ENCODE results near the gene NR5A1.

The NR5A1 gene

GRCh38 chr9:124479371-124479770 is 27.8 kb downstream of the NR5A1 start:
- DNase-seq = no peak

GRCh38 chr9:124478354-124478753 is 28.8 kb downstream of the NR5A1 start:
- no peak for DNase-seq

GRCh38 chr9:124477648-124478285 is 29.4 kb downstream of the NR5A1 start:
- no peak for DNase-seq

DNA sequence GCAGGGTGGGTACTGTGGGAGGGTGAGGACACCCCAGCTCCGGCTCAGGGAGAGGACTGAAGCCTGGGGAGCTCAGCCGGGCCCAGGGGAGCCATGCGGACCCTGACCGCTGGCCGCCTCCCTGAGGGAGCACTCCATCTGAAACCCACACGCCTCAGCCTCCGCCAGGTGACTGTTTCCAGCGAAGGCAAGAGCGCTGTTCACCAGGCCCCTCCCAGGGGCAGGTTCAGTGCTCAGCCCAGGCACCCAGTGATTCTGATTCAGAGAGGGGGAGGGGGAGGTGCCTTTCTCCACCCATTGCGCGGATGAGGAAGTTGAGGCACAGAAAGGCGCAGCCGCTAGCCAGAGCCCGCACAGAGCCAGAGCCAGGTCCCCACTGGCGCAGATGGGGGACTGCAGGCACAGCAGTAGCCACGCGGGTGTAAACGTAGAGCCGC is 30.0 kb downstream of the NR5A1 start:
- DNase-seq = peak; percentile 8

DNA sequence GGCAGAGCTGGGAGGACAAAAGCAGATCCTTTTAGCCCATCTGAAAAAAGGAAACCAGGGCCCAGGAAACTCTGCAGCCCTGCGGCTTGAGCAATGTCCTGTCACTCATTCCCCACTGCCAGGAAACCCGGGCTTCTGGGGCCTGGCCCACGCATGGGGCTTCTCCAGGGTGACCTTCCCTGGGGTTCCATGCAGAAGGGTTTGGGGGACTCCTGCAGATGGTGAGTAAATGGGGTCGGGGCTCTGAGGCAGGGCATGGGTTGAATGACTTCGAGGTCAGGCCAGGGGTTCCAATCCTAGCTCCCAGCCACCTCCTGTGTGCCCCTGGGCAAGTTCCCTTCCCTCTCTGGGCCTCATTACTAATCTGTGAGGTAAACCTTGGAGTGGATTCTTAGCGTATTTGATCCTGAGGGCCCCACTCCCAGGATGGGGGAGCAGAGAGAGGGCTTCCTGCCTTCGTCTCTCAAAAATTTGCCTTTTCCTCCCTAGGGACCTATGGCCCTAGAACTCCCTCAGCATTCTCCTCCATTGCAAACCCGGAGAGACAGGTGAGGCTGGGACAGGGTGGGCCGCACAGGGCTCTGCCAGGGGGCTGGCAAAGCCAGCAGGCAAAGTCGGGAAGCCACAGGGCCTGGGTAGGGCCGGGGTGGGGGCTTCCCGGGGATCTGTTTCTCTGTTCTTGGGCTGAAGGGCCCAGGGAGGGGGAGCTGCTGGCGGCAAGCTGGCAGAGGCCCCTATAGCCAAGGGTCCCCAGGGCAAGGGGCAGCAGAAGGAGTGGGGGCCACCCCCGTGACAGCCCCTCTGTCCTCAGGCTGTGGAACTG is 31.1 kb downstream of the NR5A1 start:
- peak; percentile 7 for DNase-seq

DNA sequence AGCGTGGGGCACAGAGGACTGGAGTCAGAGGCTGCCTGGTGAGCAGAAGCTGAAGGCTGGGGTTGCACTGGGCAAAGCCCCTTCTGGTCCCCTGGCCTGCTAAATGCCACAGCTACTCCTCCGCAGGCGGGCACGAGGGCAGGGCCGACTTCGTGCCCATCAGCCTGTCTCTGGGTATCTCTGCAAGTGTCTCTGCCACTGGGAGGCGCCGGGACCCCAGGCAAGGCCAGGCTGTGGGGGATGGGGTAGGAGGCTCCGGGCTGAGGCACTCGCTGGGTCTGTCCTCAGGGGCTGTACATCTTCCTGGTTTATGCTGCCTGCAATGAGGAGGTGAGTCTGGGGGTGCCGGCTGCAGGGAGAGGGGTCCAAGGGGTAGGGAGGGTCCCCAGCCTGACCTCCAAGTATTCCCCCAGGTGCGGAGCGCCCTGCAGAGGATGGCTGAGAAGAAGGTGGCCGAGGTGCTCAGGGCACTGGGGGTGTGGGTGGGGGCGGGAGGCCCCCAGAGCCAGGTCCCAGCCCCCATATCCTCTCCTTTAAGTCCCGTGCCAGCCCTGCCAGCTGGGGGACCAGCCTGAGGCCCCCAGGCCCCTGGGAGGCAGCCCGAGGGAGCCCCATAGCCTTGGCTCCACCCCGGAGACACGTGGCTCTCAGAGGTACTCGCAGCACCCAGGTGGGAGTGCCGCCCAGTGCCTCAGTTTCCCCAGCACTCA is 31.9 kb downstream of the NR5A1 start:
- no peak for DNase-seq

DNA sequence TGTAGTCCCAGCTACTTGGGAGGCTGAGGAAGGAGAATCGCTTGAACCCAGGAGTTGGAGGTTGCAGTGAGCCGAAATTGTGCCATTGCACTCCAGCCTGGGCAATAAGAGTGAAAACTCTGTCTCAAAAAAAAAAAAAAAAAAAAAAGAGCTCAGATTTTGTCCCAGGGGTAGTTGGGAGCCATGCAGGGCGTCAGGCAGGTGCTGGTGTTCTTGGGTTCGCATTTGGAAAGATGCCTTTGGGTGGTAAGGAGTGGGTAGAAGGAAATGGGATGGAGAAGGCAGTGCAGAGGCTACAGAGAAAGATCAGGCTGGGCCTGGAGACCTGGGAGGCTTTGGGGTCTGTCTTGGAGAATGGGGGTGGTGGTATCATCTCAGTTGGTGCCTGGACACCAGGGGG is 33.0 kb downstream of the NR5A1 start:
- DNase-seq = no peak

- DNase-seq = no peak
Observed at GRCh38 chr9:124473310-124473709, 33.9 kb downstream of the NR5A1 start.

- DNase-seq = no peak
Observed at GRCh38 chr9:124472770-124473169, 34.4 kb downstream of the NR5A1 start.

DNA sequence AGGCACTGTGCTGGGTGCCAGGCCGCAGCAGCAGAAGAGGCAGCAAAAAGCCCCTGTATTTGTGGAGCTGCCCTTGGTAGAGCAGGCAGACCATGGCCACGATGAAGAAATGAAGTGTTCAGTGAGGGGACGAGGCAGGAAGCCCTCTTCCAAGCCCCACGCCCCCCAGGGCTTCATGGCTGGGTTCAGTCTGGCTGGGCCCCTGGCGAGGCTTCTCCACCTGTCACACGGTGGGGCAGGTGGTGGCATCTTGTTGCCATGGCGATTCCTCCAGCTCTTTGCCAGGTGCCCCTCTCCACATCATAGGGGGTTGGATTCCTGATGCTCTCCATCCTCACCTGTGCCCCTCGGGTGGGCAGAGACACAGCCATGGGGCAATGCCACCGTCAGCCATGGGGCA is 35.4 kb downstream of the NR5A1 start:
- DNase-seq = no peak

DNA sequence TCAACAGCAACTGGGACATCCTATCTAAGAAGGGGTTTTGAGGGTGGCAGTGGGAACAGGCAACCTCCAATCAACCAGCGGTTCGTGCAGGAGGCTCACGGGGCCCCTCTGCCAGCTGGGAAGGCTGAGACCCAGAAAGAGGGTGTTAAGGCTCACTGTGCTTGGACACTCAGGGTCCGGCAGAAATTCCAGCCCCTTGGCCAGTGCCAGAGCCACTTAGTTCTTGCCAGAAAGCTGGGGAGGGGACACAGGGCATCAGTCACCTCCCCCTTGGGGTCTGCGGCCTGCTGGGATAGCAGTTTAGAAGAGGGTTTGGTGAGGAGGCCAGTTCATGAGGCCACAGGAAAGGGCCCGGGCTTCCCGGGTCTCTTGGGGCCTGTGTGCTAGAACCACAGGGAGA is 36.5 kb downstream of the NR5A1 start:
- no peak for DNase-seq

DNA sequence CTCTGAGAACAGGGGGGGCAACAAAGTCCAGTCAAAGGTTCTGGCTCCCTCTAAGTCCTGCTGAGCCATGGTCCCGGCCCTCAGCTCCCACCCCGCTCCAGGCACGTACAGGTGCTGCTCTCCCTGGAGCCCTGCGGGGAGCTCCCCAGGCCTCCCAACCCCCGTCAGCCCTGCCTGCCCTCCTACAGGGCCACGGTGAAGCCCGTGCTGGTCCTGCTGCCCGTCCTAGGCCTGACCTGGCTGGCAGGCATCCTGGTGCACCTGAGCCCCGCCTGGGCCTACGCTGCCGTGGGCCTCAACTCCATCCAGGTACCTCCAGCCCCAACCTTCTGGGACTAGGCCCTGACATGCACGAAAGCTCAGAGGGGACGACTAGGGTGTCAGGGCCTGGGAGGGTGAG is 36.9 kb downstream of the NR5A1 start:
- DNase-seq = no peak

GRCh38 chr9:124469011-124469832 is 38.0 kb downstream of the NR5A1 start:
- no peak for DNase-seq

GRCh38 chr9:124468061-124468740 is 39.0 kb downstream of the NR5A1 start:
- no peak for DNase-seq

DNA sequence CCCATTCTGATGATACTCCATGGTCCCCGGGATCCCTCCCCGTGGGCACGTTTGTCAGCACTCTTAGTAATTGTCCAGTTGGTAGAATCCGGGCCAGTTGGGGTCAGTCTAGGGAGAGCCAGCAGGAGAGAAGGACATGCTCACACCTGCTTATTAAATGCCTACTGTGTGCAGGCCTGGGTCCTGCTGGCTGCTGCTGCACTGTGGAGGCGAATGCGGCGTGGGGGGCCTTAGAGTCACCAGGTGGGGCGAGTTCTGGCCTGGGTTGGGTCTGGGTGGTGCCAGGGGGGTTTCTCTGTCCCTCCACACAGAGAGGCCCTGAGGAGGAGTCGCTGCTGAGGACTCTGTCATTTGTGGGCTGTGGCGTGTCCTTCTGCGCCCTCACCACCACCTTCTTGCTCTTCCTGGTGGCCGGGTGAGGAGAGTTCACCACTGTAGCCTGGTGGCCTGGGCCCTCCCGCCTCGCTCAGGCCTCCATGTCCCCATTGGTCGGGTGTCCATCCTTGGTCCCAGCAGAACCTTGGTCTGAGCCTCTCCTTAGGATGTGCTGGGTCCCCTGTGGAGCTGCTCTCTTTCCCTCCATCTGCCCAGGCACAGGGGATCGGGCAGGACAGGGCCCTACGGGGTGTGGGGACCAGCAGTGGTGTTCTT is 39.7 kb downstream of the NR5A1 start:
- no peak for DNase-seq

- no peak for DNase-seq
Observed at GRCh38 chr9:124465736-124466135, 41.5 kb downstream of the NR5A1 start.

DNA sequence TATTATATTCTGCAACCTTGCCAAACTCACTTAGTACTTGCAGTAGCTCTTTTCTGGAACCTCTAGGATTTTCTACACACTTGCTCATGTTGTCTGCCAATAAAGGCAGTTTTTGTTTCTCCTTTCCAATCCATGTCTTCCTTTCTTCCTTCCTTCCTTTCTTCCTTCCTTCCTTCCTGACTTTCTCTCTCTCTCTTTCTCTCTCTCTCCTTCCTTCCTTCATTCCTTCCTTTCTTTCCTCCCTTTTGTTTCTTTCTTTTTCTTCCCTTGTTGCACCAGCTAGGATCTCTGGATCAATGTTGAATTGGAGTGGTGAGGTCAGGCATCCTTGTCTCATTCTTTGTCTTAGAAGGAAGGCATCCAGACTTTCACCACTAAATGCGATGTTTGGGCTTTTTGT is 44.5 kb downstream of the NR5A1 start:
- no peak for DNase-seq

GRCh38 chr9:124458441-124458840 is 48.8 kb downstream of the NR5A1 start:
- DNase-seq = no peak

DNA sequence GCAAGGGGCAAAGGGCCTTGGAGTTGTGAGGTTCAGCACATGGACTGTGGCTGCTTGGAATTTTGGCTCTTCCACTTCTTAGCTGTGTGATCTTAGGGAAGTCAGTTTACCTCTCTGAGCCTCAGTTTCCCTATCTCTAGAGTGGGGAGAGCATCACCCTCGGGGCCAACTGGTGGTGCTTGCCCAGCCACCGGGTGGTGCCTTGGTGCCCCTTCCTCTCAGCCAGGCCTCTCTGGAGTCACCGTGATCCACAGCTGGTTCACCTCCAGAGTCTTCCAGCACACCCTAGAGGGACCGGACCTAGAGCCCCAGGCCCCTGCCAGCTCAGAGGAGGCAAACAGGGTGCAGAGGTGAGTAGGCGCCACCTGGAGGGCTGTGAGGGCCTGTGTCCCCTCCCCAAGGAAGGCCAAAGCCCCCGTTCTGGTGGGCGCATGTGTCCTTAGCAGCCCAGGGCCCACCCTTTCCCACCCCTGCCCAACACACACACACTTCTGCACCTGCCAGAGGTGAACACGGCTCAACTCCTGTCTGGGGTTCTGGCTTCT is 49.2 kb downstream of the NR5A1 start:
- DNase-seq = no peak

DNA sequence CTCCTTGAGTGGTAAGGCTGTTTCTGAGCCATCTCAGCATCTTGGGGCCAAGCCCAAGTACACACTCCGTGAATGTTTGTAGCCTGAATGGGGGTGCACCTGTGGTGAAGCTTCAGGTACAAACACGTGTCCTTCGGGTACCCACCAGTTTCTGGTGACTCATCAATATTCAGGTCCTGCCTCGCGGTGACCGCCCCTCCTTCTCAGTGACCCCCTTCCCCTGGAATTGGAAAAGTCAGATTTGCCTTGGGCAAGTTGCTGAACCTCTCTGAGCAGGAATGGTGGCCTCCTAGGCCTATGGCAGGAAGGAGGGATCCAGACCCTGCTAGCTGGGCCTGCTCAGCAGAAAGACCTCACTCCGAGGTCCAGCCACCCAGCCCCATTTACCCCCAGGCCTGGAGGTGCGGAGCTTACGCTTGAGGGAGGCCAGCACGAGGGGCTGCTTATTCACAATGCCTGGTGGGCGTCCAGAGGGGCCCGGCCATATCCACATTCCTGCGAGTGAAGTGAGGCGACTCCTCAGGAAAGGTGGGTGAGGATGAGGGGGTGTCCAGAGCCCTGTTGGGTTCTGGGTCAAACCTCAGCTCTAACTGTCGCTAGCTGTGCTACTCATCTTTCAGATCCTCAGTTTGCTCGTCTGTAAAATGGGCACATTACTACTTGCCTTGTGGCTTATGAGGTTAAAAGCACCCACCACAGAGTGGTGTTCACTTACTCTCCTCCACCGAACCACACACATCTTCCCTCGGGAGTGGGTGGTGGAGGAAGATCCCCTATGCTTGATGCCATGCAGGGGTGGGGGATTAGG is 49.9 kb downstream of the NR5A1 start:
- no peak for DNase-seq

Measured in MV-4-11 (cell line).